ENCODE results near the gene NAV1. TPM values are rescaled to one million over a fixed set of nuclear protein-coding genes. Genes with fewer than 3 reads are reported as not detected.
"Not testable (repeated sequence)": the region's sequence is repeated elsewhere in the genome, so short reads cannot be mapped to it uniquely, and the experiment has no call there.

Gene NAV1
- total and polyA plus RNA-seq, 7 donors: 1.8 to 13.3 (median 8.4) TPM

DNA sequence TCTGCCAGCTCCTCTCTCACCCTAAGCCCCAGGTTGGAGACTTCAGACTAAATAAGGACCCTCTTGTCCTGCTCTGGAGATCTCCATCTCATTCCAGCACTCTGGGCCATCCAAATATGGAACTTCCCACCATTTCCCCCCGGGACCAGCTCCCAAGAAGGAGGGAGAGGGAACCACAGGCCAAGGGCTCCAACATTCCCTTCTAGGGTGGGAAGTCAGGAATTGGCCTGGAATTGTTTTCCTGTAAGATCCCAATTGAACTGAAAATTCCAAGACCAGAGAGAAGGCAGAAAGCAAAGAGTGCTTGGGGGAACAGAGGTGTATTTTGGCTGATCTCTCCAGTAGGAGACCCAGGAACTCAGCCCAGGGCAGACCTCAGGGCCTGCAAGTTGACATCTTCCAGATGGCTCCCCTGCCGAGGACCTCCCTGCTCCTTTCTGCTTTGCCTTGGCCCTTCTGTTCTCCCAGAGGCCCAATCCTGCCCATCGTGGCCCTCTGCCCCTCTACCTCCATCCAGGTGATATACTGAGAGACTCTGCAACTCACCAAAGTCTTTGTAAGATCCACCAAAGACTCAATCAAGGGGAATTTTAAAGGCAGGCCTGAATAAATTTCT, 46.9 kb upstream of the NAV1 start:
- no peak overlapping the region for H3K4me3 ChIP-seq
- ATAC-seq (no peak), DNase-seq (no peak)
- peaks cover 46% of the 10 kb centered on the region for H3K4me1 ChIP-seq
- 79 to 80% (median 80%) methylated on average over 3 of the region's 3 CpGs for WGBS, 3 donors
- no peaks in the 10 kb centered on the region for H3K27me3 ChIP-seq (ENCODE audit: insufficient read depth in 3 of 3, low read length in 2 of 3)
- H3K27ac ChIP-seq: no peak overlapping the region
- TF ChIP-seq, protein P1, sequence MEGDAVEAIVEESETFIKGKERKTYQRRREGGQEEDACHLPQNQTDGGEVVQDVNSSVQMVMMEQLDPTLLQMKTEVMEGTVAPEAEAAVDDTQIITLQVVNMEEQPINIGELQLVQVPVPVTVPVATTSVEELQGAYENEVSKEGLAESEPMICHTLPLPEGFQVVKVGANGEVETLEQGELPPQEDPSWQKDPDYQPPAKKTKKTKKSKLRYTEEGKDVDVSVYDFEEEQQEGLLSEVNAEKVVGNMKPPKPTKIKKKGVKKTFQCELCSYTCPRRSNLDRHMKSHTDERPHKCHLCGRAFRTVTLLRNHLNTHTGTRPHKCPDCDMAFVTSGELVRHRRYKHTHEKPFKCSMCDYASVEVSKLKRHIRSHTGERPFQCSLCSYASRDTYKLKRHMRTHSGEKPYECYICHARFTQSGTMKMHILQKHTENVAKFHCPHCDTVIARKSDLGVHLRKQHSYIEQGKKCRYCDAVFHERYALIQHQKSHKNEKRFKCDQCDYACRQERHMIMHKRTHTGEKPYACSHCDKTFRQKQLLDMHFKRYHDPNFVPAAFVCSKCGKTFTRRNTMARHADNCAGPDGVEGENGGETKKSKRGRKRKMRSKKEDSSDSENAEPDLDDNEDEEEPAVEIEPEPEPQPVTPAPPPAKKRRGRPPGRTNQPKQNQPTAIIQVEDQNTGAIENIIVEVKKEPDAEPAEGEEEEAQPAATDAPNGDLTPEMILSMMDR (IDR thresholded peaks at IDR 0.05): no peak
- peaks cover 0 to 22% of the 10 kb centered on the region in 2 donors for H3K36me3 ChIP-seq (ENCODE audit: insufficient read depth in 1 of 2, low read depth in 1 of 2)
- intact Hi-C loops (cut with DNase I): no loop called here
- no peaks in the 10 kb centered on the region for H3K9me3 ChIP-seq

DNA sequence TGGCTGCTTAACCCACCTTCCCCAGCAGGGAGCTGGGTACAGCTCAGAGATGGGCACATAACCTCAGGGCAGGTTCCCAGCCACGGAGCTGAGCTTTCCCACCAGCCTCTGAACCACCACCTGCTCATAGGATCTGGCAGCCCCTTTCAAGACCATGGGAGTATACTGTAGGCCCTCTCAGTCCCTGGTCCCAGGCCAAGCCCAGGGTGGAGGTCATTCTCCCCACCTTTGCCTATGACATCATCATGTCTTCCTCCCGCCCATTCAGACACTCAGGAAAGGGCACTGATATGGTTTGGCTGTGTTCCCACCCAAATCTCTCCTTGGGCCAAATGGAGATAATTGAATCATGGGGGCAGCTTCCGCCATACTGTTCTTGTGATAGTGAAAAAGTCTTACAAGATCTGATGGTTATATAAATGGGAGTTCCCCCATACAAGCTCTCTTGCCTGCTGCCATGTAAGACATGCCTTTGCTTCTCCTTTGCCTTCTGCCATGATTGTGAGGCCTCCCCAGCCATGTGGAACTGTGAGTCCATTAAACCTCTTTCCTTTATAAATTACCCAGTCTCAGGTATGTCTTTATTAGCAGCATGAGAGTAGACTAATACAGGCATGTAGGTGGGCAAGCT, 45.8 kb upstream of the NAV1 start:
- H3K4me3 ChIP-seq; H3K27ac ChIP-seq; DNase-seq; ATAC-seq; H3K9me3 ChIP-seq; H3K27me3 ChIP-seq (ENCODE audit: insufficient read depth in 3 of 3, low read length in 2 of 3); intact Hi-C loops (cut with DNase I): not testable (repeated sequence)
- H3K36me3 ChIP-seq (ENCODE audit: insufficient read depth in 1 of 2, low read depth in 1 of 2): peaks cover 0 to 14% of the 10 kb centered on the region in 2 donors
- 94 to 99% (median 98%) methylated on average over 3 of the region's 3 CpGs for WGBS, 3 donors
- peaks cover 46% of the 10 kb centered on the region for H3K4me1 ChIP-seq

DNA sequence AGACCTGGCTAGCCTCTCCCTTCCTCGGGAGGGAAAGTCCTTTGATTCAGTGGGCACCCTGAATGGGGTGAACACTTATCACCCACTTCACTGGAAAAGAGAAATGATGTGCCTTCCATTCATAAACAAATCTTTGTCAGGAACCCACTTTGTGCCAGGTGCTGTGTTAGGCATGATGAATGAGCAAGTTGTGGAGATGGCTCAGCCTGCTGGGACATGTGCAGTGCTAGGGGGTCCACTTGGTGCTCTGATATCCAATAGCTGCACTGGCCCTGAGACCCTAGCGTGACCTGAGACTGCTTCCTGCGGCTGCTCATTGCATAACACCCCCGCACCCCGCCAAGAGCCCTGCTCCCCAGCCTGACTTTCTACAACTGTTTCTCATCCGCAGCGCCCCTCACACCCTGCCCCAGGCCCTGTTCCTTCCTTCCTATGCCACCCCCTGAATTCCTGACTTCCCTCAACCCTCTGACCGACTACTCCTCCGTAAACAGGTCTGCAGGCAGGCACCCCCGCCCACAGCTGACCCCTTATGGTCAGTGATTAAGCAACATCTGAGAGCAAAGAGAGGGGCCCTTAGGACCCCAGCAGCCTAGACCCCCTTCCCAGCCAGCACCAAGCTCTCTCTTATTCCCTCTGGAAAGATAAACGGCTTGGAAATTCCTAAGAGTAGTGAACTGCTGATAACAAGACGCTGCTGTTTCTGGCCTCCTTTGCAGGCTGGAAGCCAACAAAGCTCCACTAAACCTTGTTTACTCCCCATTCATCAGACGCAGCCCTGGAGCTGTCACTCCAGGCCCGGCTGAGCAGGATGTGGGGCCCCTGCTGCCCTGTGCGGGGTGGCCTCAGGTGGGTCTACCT, 44.9 kb upstream of the NAV1 start:
- 60 to 69% (median 67%) methylated on average over 15 of the region's 15 CpGs for WGBS, 3 donors
- Histone ChIP-seq H3K27ac (no peak overlapping the region), H3K27me3 (ENCODE audit: insufficient read depth in 3 of 3, low read length in 2 of 3) (no peaks in the 10 kb centered on the region), H3K4me3 (no peak overlapping the region), H3K9me3 (no peaks in the 10 kb centered on the region), H3K36me3 (ENCODE audit: insufficient read depth in 1 of 2, low read depth in 1 of 2) (peaks cover 0 to 14% of the 10 kb centered on the region in 2 donors), H3K4me1 (peaks cover 40% of the 10 kb centered on the region)
- TF ChIP-seq, protein P1 (IDR thresholded peaks at IDR 0.05): no peak
- ATAC-seq: no peak
- intact Hi-C loops (cut with DNase I): no loop called here
- DNase-seq: no peak

DNA sequence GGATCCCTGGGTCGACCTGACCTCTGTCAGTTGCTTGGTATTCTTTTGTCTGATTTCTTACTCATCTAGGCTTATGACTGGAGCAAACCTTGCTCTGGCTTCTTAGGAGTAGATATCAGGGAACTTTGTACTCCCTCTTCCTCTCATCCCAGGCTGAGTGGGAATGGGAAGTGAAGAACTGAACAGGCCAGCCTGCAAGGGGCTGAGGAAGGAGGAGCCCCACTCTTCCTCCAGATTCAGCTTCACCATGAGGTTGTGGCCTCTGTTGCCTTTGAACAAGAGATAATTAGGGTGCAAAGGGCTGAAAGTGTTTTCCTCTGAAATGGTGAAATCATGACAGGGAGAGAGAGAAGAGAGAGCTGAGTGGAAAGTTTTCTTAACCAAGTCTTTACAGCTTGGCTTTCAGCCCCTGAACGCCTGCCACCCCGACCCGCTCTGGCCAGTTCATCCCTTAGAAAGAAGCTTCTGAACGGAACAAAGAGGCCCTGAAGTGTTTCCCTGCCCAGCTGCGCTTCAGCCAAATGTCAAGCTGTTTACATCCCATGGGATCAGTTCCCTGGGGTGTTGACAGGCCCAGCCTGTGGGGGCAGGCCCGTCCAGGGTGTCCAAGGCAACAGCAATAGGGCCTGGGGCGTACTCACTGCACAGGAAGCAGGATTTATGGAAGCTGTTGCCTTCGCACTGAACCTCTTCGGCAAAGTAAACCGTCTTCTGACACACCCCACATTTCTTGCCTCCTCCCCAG, 43.2 kb upstream of the NAV1 start:
- Histone ChIP-seq H3K27ac (peak overlapping the region; percentile 58), H3K9me3 (no peaks in the 10 kb centered on the region), H3K4me3 (no peak overlapping the region), H3K27me3 (ENCODE audit: insufficient read depth in 3 of 3, low read length in 2 of 3) (no peaks in the 10 kb centered on the region), H3K4me1 (peaks cover 26% of the 10 kb centered on the region), H3K36me3 (ENCODE audit: insufficient read depth in 1 of 2, low read depth in 1 of 2) (peaks cover 0 to 14% of the 10 kb centered on the region in 2 donors)
- TF ChIP-seq, protein P1 (IDR thresholded peaks at IDR 0.05): no peak
- DNase-seq (peak; percentile 74 to 84), ATAC-seq (peak; percentile 36 to 70 (median 57))
- WGBS, 3 donors: 30 to 39% (median 33%) methylated on average over 11 of the region's 11 CpGs
- intact Hi-C loops (cut with DNase I): no loop called here
